ENCODE data around the gene ITPK1. TPM values are rescaled to one million over a fixed set of nuclear protein-coding genes. Genes with fewer than 3 reads are reported as not detected.

The ITPK1 gene
- total and polyA plus RNA-seq, 10 of the 15 experiments (the other 5 are each of a cell fraction or from before 2014, with no cell fraction given): 1.3 to 73.2 (median 27.0) TPM

DNA sequence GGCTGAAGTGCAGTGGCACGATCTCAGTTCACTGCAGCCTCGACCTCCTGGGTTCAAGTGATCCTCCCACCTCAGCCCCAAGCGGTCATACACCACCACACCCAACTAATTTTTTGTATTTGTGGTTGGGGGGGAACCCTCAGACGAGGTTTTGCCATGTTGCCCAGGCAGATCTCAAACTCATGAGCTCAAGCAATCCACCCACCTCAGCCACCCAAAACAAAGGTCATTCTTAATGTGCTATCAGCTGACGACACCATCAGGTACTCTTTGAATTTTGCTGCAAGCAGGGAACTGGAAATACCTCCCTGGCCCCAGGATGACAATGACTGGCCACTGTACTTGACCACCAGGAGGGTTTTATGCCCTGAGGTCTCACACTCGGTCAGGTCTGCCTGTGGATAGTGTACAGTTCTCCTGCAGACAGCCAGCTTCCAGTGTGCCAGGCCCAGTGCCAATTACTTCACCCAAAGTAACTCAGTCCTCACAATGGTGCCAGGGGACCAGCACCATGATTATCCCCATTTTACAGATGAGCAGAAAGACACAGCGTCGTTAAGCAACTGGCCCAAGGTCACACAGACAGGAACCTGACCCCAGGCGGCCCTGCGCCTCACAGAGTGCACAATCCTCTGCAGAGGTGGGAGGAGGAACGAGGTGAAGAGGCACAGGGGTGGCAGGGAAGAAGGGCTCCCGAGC is 42.9 kb downstream of the ITPK1 start (continued):
- no peak for TF ChIP-seq MAX (IDR thresholded peaks at IDR 0.05; ENCODE audit: low read depth, low read length)
- TF ChIP-seq ESRRA (IDR thresholded peaks at IDR 0.05; ENCODE audit: low read length): no peak
- TF ChIP-seq POLR2A (IDR thresholded peaks at IDR 0.05; ENCODE audit: low read depth, low read length): no peak
- TF ChIP-seq, protein P1, sequence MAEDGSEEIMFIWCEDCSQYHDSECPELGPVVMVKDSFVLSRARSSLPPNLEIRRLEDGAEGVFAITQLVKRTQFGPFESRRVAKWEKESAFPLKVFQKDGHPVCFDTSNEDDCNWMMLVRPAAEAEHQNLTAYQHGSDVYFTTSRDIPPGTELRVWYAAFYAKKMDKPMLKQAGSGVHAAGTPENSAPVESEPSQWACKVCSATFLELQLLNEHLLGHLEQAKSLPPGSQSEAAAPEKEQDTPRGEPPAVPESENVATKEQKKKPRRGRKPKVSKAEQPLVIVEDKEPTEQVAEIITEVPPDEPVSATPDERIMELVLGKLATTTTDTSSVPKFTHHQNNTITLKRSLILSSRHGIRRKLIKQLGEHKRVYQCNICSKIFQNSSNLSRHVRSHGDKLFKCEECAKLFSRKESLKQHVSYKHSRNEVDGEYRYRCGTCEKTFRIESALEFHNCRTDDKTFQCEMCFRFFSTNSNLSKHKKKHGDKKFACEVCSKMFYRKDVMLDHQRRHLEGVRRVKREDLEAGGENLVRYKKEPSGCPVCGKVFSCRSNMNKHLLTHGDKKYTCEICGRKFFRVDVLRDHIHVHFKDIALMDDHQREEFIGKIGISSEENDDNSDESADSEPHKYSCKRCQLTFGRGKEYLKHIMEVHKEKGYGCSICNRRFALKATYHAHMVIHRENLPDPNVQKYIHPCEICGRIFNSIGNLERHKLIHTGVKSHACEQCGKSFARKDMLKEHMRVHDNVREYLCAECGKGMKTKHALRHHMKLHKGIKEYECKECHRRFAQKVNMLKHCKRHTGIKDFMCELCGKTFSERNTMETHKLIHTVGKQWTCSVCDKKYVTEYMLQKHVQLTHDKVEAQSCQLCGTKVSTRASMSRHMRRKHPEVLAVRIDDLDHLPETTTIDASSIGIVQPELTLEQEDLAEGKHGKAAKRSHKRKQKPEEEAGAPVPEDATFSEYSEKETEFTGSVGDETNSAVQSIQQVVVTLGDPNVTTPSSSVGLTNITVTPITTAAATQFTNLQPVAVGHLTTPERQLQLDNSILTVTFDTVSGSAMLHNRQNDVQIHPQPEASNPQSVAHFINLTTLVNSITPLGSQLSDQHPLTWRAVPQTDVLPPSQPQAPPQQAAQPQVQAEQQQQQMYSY (CRISPR knock-in tag; IDR thresholded peaks at IDR 0.05): no peak
- TF ChIP-seq CREB1 (IDR thresholded peaks at IDR 0.05; ENCODE audit: low read depth): peak; percentile 25; the same call in 1 of the 2 replicates
- no peak for TF ChIP-seq MYB (IDR thresholded peaks at IDR 0.05; ENCODE audit: borderline replicate concordance, low read depth, low read length)
- TF ChIP-seq, protein P2, sequence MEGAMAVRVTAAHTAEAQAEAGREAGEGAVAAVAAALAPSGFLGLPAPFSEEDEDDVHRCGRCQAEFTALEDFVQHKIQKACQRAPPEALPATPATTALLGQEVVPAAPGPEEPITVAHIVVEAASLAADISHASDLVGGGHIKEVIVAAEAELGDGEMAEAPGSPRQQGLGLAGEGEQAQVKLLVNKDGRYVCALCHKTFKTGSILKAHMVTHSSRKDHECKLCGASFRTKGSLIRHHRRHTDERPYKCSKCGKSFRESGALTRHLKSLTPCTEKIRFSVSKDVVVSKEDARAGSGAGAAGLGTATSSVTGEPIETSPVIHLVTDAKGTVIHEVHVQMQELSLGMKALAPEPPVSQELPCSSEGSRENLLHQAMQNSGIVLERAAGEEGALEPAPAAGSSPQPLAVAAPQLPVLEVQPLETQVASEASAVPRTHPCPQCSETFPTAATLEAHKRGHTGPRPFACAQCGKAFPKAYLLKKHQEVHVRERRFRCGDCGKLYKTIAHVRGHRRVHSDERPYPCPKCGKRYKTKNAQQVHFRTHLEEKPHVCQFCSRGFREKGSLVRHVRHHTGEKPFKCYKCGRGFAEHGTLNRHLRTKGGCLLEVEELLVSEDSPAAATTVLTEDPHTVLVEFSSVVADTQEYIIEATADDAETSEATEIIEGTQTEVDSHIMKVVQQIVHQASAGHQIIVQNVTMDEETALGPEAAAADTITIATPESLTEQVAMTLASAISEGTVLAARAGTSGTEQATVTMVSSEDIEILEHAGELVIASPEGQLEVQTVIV (IDR thresholded peaks at IDR 0.05; ENCODE audit: borderline replicate concordance, partially characterized antibody): no peak
- TF ChIP-seq ZSCAN29 (IDR thresholded peaks at IDR 0.05): no peak
- TF ChIP-seq SMC3 (IDR thresholded peaks at IDR 0.05; ENCODE audit: borderline replicate concordance, low read length): no peak
- TF ChIP-seq BCL11A (IDR thresholded peaks at IDR 0.05; ENCODE audit: low read depth, low read length): peak; percentile 37; the same call in 1 of the 2 replicates
- no peak for TF ChIP-seq SUPT20H (IDR thresholded peaks at IDR 0.05; ENCODE audit: borderline replicate concordance, control insufficient read depth, low read depth, low read length)
- no peak for TF ChIP-seq IRF4 (IDR thresholded peaks at IDR 0.05; ENCODE audit: low read depth, low read length)
- TF ChIP-seq ZNF274 (IDR thresholded peaks at IDR 0.05; ENCODE audit: insufficient read depth, insufficient read length): no peak
- TF ChIP-seq POLR2AphosphoS5 (IDR thresholded peaks at IDR 0.05; ENCODE audit: low read length): no peak
- TF ChIP-seq JUND (IDR thresholded peaks at IDR 0.05; ENCODE audit: low read depth, low read length): no peak
- no peak for TF ChIP-seq ETV6 (conservative IDR thresholded peaks at IDR 0.05 in 1 of 2, IDR thresholded peaks at IDR 0.05 in 1 of 2; ENCODE audit: borderline replicate concordance in 1 of 2, low read depth in 1 of 2)
- no peak for TF ChIP-seq TARDBP (IDR thresholded peaks at IDR 0.05; ENCODE audit: borderline replicate concordance)
- no peak for TF ChIP-seq ZBTB4 (CRISPR knock-in tag; IDR thresholded peaks at IDR 0.05)
- peak; percentile 59; the same call in 1 of the 2 replicates for TF ChIP-seq CBFB (IDR thresholded peaks at IDR 0.05; ENCODE audit: low read depth)
- TF ChIP-seq, protein P3, sequence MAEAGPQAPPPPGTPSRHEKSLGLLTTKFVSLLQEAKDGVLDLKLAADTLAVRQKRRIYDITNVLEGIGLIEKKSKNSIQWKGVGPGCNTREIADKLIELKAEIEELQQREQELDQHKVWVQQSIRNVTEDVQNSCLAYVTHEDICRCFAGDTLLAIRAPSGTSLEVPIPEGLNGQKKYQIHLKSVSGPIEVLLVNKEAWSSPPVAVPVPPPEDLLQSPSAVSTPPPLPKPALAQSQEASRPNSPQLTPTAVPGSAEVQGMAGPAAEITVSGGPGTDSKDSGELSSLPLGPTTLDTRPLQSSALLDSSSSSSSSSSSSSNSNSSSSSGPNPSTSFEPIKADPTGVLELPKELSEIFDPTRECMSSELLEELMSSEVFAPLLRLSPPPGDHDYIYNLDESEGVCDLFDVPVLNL (IDR thresholded peaks at IDR 0.05; ENCODE audit: low read depth, low read length): no peak

All from GM12878 (cell line).